ENCODE data around the gene ZNF580. TPM values are rescaled to one million over a fixed set of nuclear protein-coding genes. Genes with fewer than 3 reads are reported as not detected.
A peak's percentile ranks its signal among the peaks of the same experiment; 100 is the strongest.

Gene ZNF580
- total RNA-seq, 1 donor from 2014 or later = 11.8 TPM

DNA sequence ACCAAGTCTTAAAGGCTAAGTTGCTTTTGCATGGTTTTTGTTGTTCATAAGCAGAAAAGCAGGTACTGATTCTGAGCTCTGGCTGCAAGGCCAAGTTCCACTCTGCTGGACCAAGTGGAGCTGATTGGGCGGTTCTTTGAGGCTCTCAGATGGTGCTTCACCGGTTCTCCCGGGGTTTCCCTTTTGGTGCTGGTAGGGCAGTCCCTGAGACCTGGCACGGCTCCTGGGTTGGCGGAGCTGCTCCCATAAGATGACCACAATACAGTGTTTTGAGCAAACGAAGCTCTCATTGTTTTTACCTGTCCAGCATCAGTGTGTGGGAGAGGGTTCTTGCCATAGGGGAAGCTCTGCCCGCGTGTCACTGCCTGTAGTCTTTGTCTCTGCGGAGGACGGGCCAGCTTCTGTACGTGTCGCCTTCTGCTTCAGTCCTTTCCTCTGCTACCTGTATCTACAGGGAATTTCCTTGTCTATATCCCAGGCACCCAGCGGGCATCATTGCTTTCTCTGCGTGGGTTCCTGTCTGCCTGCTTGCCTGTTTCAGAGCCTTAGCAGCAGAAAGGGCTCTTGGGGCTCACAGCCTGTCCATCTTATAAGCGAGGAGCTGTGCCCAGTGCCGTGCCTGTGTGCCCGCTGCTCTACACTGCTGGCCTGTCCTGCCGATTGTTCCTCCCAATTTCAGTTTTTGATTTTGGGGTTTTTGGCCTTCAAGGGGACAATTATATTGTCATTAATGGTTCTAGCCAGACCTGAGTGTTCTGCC is 16.4 kb downstream of the ZNF580 start:
- H3K4me3 ChIP-seq = peak overlapping the region; percentile 88
- H3K27ac ChIP-seq (replicated peaks) = no peak overlapping the region
- H3K36me3 ChIP-seq = peaks cover 35% of the 10 kb centered on the region
- no peak for TF ChIP-seq CTCF (IDR thresholded peaks at IDR 0.05; ENCODE audit: borderline replicate concordance)
- DNase-seq = no peak
- peaks cover 66% of the 10 kb centered on the region for H3K4me1 ChIP-seq
- no peaks in the 10 kb centered on the region for H3K27me3 ChIP-seq (ENCODE audit: low read depth)
- intact Hi-C loops (cut with micrococcal nuclease) = no loop called here
- H3K9me3 ChIP-seq (replicated peaks) = no peaks in the 10 kb centered on the region

- no peak for TF ChIP-seq CTCF (IDR thresholded peaks at IDR 0.05; ENCODE audit: borderline replicate concordance)
- Histone ChIP-seq H3K36me3 (peaks cover 48% of the 10 kb centered on the region), H3K27ac (replicated peaks) (no peak overlapping the region), H3K4me1 (peaks cover 57% of the 10 kb centered on the region), H3K27me3 (ENCODE audit: low read depth) (no peaks in the 10 kb centered on the region), H3K4me3 (peak overlapping the region; percentile 8), H3K9me3 (replicated peaks) (no peaks in the 10 kb centered on the region)
- intact Hi-C loops (cut with micrococcal nuclease) = no loop called here
- no peak for DNase-seq
Measured at GRCh38 chr19:55658846-55659459, 18.2 kb downstream of the ZNF580 start.

GRCh38 chr19:55659822-55660221 is 19.0 kb downstream of the ZNF580 start:
- H3K4me1 ChIP-seq = peaks cover 57% of the 10 kb centered on the region
- no peaks in the 10 kb centered on the region for H3K9me3 ChIP-seq (replicated peaks)
- H3K27ac ChIP-seq (replicated peaks) = no peak overlapping the region
- TF ChIP-seq CTCF (IDR thresholded peaks at IDR 0.05; ENCODE audit: borderline replicate concordance) = no peak
- no peak for DNase-seq
- intact Hi-C loops (cut with micrococcal nuclease) = no loop called here
- H3K27me3 ChIP-seq (ENCODE audit: low read depth) = no peaks in the 10 kb centered on the region
- H3K4me3 ChIP-seq = no peak overlapping the region
- H3K36me3 ChIP-seq = peaks cover 56% of the 10 kb centered on the region

GRCh38 chr19:55660404-55660803 is 19.6 kb downstream of the ZNF580 start:
- H3K4me1 ChIP-seq = peaks cover 52% of the 10 kb centered on the region

GRCh38 chr19:55660991-55661390 is 20.2 kb downstream of the ZNF580 start:
- no peak overlapping the region for H3K4me3 ChIP-seq
- intact Hi-C loops (cut with micrococcal nuclease) = no loop called here
- H3K36me3 ChIP-seq = peaks cover 65% of the 10 kb centered on the region
- peaks cover 46% of the 10 kb centered on the region for H3K4me1 ChIP-seq
- H3K9me3 ChIP-seq (replicated peaks) = no peaks in the 10 kb centered on the region
- no peak for DNase-seq
- no peak overlapping the region for H3K27ac ChIP-seq (replicated peaks)
- no peaks in the 10 kb centered on the region for H3K27me3 ChIP-seq (ENCODE audit: low read depth)
- no peak for TF ChIP-seq CTCF (IDR thresholded peaks at IDR 0.05; ENCODE audit: borderline replicate concordance)

More at GRCh38 chr19:55660404-55660803, 19.6 kb downstream of the ZNF580 start:
- Histone ChIP-seq H3K4me3 (no peak overlapping the region), H3K9me3 (replicated peaks) (no peaks in the 10 kb centered on the region), H3K36me3 (peaks cover 59% of the 10 kb centered on the region), H3K27me3 (ENCODE audit: low read depth) (no peaks in the 10 kb centered on the region), H3K27ac (replicated peaks) (no peak overlapping the region)
- intact Hi-C loops (cut with micrococcal nuclease) = no loop called here
- no peak for DNase-seq
- TF ChIP-seq CTCF (IDR thresholded peaks at IDR 0.05; ENCODE audit: borderline replicate concordance) = no peak

All from left ventricle myocardium inferior (tissue), 1 donor.